Endothelial cell of umbilical vein (primary cell): ENCODE data around the gene ZBTB7C. TPM values are rescaled to one million over a fixed set of nuclear protein-coding genes. Genes with fewer than 3 reads are reported as not detected.

ENCODE experiments used
- BruUV-seq: library from RNA; stranded (reverse); fragments of 400-500 nt; replicated peaks from 2 replicates; lab custom pipeline; 2021; lab: Mats Ljungman, UMichigan
- CTCF ChIA-PET: fragments of 300-600, 350-600 bp; sonication (Branson Sonifier 250); formaldehyde crosslinking; loops from one replicate; lab custom pipeline; 2021; ENCODE audit warnings: antibody characterized with exemption, inconsistent platforms; lab: Charles Lee
- POLR2A ChIA-PET: fragments of 300-600, 350-600 bp; sonication (Branson Sonifier 250); formaldehyde crosslinking; loops from one replicate; lab custom pipeline; 2021; ENCODE audit warnings: antibody characterized with exemption, inconsistent platforms; lab: Charles Lee
- DNase-seq: peaks from one replicate; pipeline ENCODE4 v3.0.0-alpha.2; 2011; ENCODE audit warnings: low read depth, low spot score
- FAIRE-seq: peaks from 2 replicates; lab custom pipeline; 2011; peaks lifted over from hg19 to GRCh38; lab: Jason Lieb, UNC
- H2AFZ ChIP-seq: 2 replicates; pipeline ENCODE4 v1.6.0; 2012; ENCODE audit warnings: low read depth, low read length, control low read depth, inconsistent platforms
- H3K27ac ChIP-seq: 2 replicates; pipeline ENCODE4 v1.5.1; 2011; ENCODE audit warnings: low read depth, mild to moderate bottlenecking, control low read depth, low read length, moderate library complexity; ENCODE audit not compliant: insufficient read depth
- H3K27me3 ChIP-seq, 2 experiments: 2 replicates each; pipeline versions ENCODE4 v1.6.0 to v1.6.1; 2011; ENCODE audit warnings: low read length in 2 of 2, mixed read lengths in 1 of 2; ENCODE audit not compliant: control insufficient read depth in 2 of 2, insufficient read depth in 2 of 2
- H3K36me3 ChIP-seq, 2 experiments: 2 replicates in 1 of 2; 3 replicates in 1 of 2; pipeline ENCODE4 v1.5.1; 2011; ENCODE audit warnings: low read length in 2 of 2, mild to moderate bottlenecking in 1 of 2, moderate library complexity in 1 of 2; ENCODE audit not compliant: control insufficient read depth in 2 of 2, insufficient read depth in 2 of 2; ENCODE audit errors: extremely low read depth in 1 of 2
- H3K4me1 ChIP-seq: 3 replicates; pipeline ENCODE4 v1.5.1; 2011; ENCODE audit warnings: mild to moderate bottlenecking, low read length; ENCODE audit not compliant: control insufficient read depth, insufficient read depth; ENCODE audit errors: extremely low read depth
- H3K4me2 ChIP-seq: 2 replicates; pipeline ENCODE4 v1.6.1; 2011; ENCODE audit warnings: low read length, control low read depth, mixed read lengths; ENCODE audit not compliant: insufficient read depth
- H3K4me3 ChIP-seq, 3 experiments: fragments of 200-600 bp in 1 of 3; sonication (generic), shearing (Covaris generic) in 1 of 3; replicated peaks in 1 of 3; 2 replicates each; pipeline ENCODE4 v1.5.1; 2011 to 2016; ENCODE audit warnings: control low read depth in 3 of 3, low read length in 3 of 3, mild to moderate bottlenecking in 2 of 3, inconsistent platforms in 1 of 3, low read depth in 1 of 3, moderate library complexity in 1 of 3; ENCODE audit not compliant: insufficient read depth in 1 of 3
- H3K79me2 ChIP-seq: 2 replicates; pipeline ENCODE4 v1.6.0; 2012; ENCODE audit warnings: low read length, inconsistent platforms; ENCODE audit not compliant: control insufficient read depth, insufficient read depth
- H3K9ac ChIP-seq: replicated peaks from 2 replicates; pipeline ENCODE3; 2011; ENCODE audit warnings: low read length, control low read depth; ENCODE audit not compliant: insufficient read depth; ENCODE audit errors: extremely low read depth
- H3K9me1 ChIP-seq: replicated peaks from 3 replicates; pipeline ENCODE4 v1.6.0; 2011; ENCODE audit warnings: mild to moderate bottlenecking, low read length; ENCODE audit not compliant: control insufficient read depth, insufficient read depth; ENCODE audit errors: extremely low read depth
- H3K9me3 ChIP-seq: replicated peaks from 2 replicates; pipeline ENCODE4 v1.5.1; 2012; ENCODE audit warnings: low read length, inconsistent platforms; ENCODE audit not compliant: control insufficient read depth, insufficient read depth
- H4K20me1 ChIP-seq: replicated peaks from 2 replicates; pipeline ENCODE3; 2011; ENCODE audit warnings: mild to moderate bottlenecking, low read length; ENCODE audit not compliant: control insufficient read depth, insufficient read depth; ENCODE audit errors: extremely low read depth
- CTCF ChIP-seq, 2 donors: IDR thresholded peaks; 1 replicate in 1 of 2; 2 replicates in 1 of 2; pipeline ENCODE4 v1.5.1; 2011; ENCODE audit warnings: low read length in 2 of 2, mild to moderate bottlenecking in 2 of 2, moderate library complexity in 2 of 2, control low read depth in 1 of 2, inconsistent platforms in 1 of 2, low read depth in 1 of 2; ENCODE audit not compliant: insufficient read depth in 1 of 2; ENCODE audit errors: extremely low read depth in 1 of 2
- EZH2 ChIP-seq: IDR thresholded peaks from 2 replicates; pipeline ENCODE4 v1.6.1; 2012; ENCODE audit warnings: borderline replicate concordance, low read depth, mild to moderate bottlenecking, moderate library complexity, low read length, inconsistent platforms; ENCODE audit not compliant: severe bottlenecking
- FOS ChIP-seq: IDR thresholded peaks from 2 replicates; pipeline ENCODE4 v1.6.1; 2011; ENCODE audit warnings: mild to moderate bottlenecking, low read length, moderate library complexity, borderline replicate concordance; ENCODE audit not compliant: insufficient read depth
- GATA2 ChIP-seq: IDR thresholded peaks from 2 replicates; pipeline ENCODE4 v1.7.0; 2011; ENCODE audit warnings: low read depth, mild to moderate bottlenecking, moderate library complexity, mixed read lengths, low read length; ENCODE audit not compliant: insufficient read length, insufficient read depth
- JUN ChIP-seq: IDR thresholded peaks from 2 replicates; pipeline ENCODE4 v1.6.1; 2011; ENCODE audit warnings: borderline replicate concordance, low read depth; ENCODE audit not compliant: insufficient read length, insufficient read depth
- MAX ChIP-seq: IDR thresholded peaks from 2 replicates; pipeline ENCODE4 v1.6.1; 2011; ENCODE audit not compliant: insufficient read depth, insufficient read length
- MYC ChIP-seq: IDR thresholded peaks from one replicate; pipeline ENCODE4 v1.6.1; 2011; ENCODE audit warnings: mild to moderate bottlenecking, low read depth, low read length
- POLR2A ChIP-seq: IDR thresholded peaks from 2 replicates; pipeline ENCODE4 v1.6.1; 2012; ENCODE audit warnings: low read depth, mild to moderate bottlenecking, control low read depth, low read length
- POLR2AphosphoS5 ChIP-seq: IDR thresholded peaks from 2 replicates; pipeline ENCODE4 v1.6.1; 2012; ENCODE audit warnings: low read depth, mild to moderate bottlenecking, control low read depth, low read length, moderate library complexity; ENCODE audit not compliant: insufficient read depth
- dilution Hi-C: fragments of 300-500 bp; cut with MboI; formaldehyde crosslinking; loops from one replicate; pipeline ENCODE4 v1.15.0; 2019; ENCODE audit warnings: low sequenced_read_pairs; ENCODE audit not compliant: extremely low pct_ligation_motif_present
- intact Hi-C: fragments of 100-400 bp; cut with micrococcal nuclease; formaldehyde crosslinking; loops from one replicate; pipeline ENCODE4 v1.10.0; 2022
- polyA plus RNA-seq, 4 experiments: library from polyadenylated mRNA; depleted of rRNA in 3 of 4; stranded (reverse) in 3 of 4; unstranded in 1 of 4; fragments of >200 nt; gene quantifications; 2 replicates each; pipeline versions ENCODE4 v1.2.1 to v1.2.3, GENCODE V29; 2011 to 2012; ENCODE audit warnings: missing spikeins in 1 of 4
- total RNA-seq: library from RNA; stranded (reverse); gene quantifications from 2 replicates; pipeline ENCODE4 v1.2.3, GENCODE V29; 2021

ZBTB7C gene
- total and polyA plus RNA-seq, 2 donors (not counting 3 experiments of a cell fraction or from before 2014, with no cell fraction given) = not detected

GRCh38 chr18:48079885-48080284 lies 329.3 kb downstream of the ZBTB7C start:
- CTCF ChIA-PET = no interaction called here

GRCh38 chr18:48078448-48078847 lies 330.7 kb downstream of the ZBTB7C start:
- H3K79me2 ChIP-seq = no peaks in the 10 kb centered on the region
- CTCF ChIA-PET = interaction anchor here (1.4 kb wide), 1 partner anchor 20 kb away, joined by 3 read pairs; no protein-coding TSS in a partner anchor
- H3K4me2 ChIP-seq = no peak overlapping the region
- no peaks in the 10 kb centered on the region for H3K4me1 ChIP-seq
- no peak overlapping the region for H3K9ac ChIP-seq
- TF ChIP-seq CTCF (IDR thresholded peaks at IDR 0.05; ENCODE audit: extremely low read depth in 1 of 2, insufficient read depth in 1 of 2, low read depth in 1 of 2, low read length in 2 of 2) (no peak), MYC (no peak), FOS (no peak), GATA2 (no peak), JUN (no peak), POLR2A (no peak), EZH2 (no peak), POLR2AphosphoS5 (no peak), MAX (no peak)
- no peaks in the 10 kb centered on the region for H3K9me3 ChIP-seq
- DNase-seq = no peak
- no peaks in the 10 kb centered on the region for H4K20me1 ChIP-seq
- no peak overlapping the region for H3K27ac ChIP-seq
- BruUV-seq = no TSS peak
- no peak for FAIRE-seq
- no peaks in the 10 kb centered on the region for H3K36me3 ChIP-seq
- H3K4me3 ChIP-seq = no peak overlapping the region
- H2AFZ ChIP-seq = no peak overlapping the region
- dilution Hi-C loops = no loop called here
- H3K9me1 ChIP-seq = no peaks in the 10 kb centered on the region
- no peaks in the 10 kb centered on the region for H3K27me3 ChIP-seq
- POLR2A ChIA-PET = no interaction called here
- intact Hi-C loops = no loop called here

More at GRCh38 chr18:48079885-48080284, 329.3 kb downstream of the ZBTB7C start:
- Histone ChIP-seq H3K27me3 (no peaks in the 10 kb centered on the region), H3K4me2 (no peak overlapping the region), H3K36me3 (no peaks in the 10 kb centered on the region), H4K20me1 (no peaks in the 10 kb centered on the region), H2AFZ (no peak overlapping the region), H3K27ac (no peak overlapping the region), H3K9me1 (no peaks in the 10 kb centered on the region), H3K79me2 (no peaks in the 10 kb centered on the region), H3K4me3 (no peak overlapping the region), H3K9ac (no peak overlapping the region), H3K9me3 (no peaks in the 10 kb centered on the region), H3K4me1 (no peaks in the 10 kb centered on the region)
- TF ChIP-seq EZH2 = no peak
- TF ChIP-seq JUN = no peak
- TF ChIP-seq GATA2 = no peak
- no peak for TF ChIP-seq FOS
- no TSS peak for BruUV-seq
- no peak for DNase-seq
- intact Hi-C loops = no loop called here
- dilution Hi-C loops = no loop called here
- FAIRE-seq = no peak
- POLR2A ChIA-PET = no interaction called here
